HepG2 (cell line): ENCODE results near the gene MNT. TPM values are rescaled to one million over a fixed set of nuclear protein-coding genes. Genes with fewer than 3 reads are reported as not detected.

ENCODE experiments used
- BCL6 ChIP-seq: IDR thresholded peaks from 2 replicates; pipeline ENCODE4 v1.6.1; 2016; ENCODE audit warnings: missing genetic modification reagents, missing compliant biosample characterization
- CCDC6 ChIP-seq: sonication (generic); formaldehyde crosslinking; IDR thresholded peaks from 2 replicates; pipeline ENCODE4 v1.8.1; 2022; ENCODE audit warnings: mild to moderate bottlenecking, missing genetic modification reagents, moderate library complexity
- CHD4 ChIP-seq: fragments of 200-600 bp; sonication (generic); IDR thresholded peaks from 2 replicates; pipeline ENCODE4 v1.7.0; 2017; ENCODE audit warnings: mild to moderate bottlenecking, low read length, borderline replicate concordance
- DR1 ChIP-seq: sonication (generic); formaldehyde crosslinking; IDR thresholded peaks from 2 replicates; pipeline ENCODE4 v1.8.0; 2021; ENCODE audit warnings: mild to moderate bottlenecking, missing genetic modification reagents, inconsistent platforms
- HNRNPL ChIP-seq: fragments of 200-400 bp; formaldehyde crosslinking; IDR thresholded peaks from 2 replicates; pipeline ENCODE4 v1.6.1; 2017; ENCODE audit warnings: mild to moderate bottlenecking, low read depth, low read length
- JARID2 ChIP-seq: sonication (generic); formaldehyde crosslinking; IDR thresholded peaks from 2 replicates; pipeline ENCODE4 v1.8.1; 2023; ENCODE audit warnings: missing genetic modification reagents, inconsistent platforms; ENCODE audit not compliant: insufficient replicate concordance
- KLF11 ChIP-seq: IDR thresholded peaks from 2 replicates; pipeline ENCODE4 v1.6.1; 2016; ENCODE audit warnings: missing compliant biosample characterization
- PHF20 ChIP-seq: sonication (generic); formaldehyde crosslinking; IDR thresholded peaks from 2 replicates; pipeline ENCODE4 v1.5.0; 2020; ENCODE audit warnings: mild to moderate bottlenecking, missing genetic modification reagents
- POLR2A ChIP-seq, 2 experiments: IDR thresholded peaks; 2 replicates each; pipeline ENCODE4 v1.6.1; 2011; ENCODE audit warnings: low read depth in 2 of 2, low read length in 2 of 2, mild to moderate bottlenecking in 1 of 2, moderate library complexity in 1 of 2; ENCODE audit not compliant: insufficient read depth in 1 of 2
- PPARG ChIP-seq: conservative IDR thresholded peaks from 2 replicates; pipeline ENCODE4 v1.6.1; 2016; ENCODE audit warnings: missing biosample characterization, missing genetic modification reagents
- PTBP1 ChIP-seq: fragments of 200-400 bp; formaldehyde crosslinking; IDR thresholded peaks from 2 replicates; pipeline ENCODE4 v1.6.1; 2018; ENCODE audit warnings: low read length, low read depth; ENCODE audit not compliant: poor library complexity, severe bottlenecking
- RFX5 ChIP-seq: IDR thresholded peaks from 2 replicates; pipeline ENCODE4 v1.6.1; 2011; ENCODE audit warnings: low read depth, low read length, improper control_type of control experiment
- RFXAP ChIP-seq: sonication (generic); formaldehyde crosslinking; IDR thresholded peaks from 2 replicates; pipeline ENCODE4 v1.4.0; 2020; ENCODE audit warnings: missing genetic modification reagents, borderline replicate concordance
- SMAD1 ChIP-seq: sonication (generic); formaldehyde crosslinking; IDR thresholded peaks from 2 replicates; pipeline ENCODE4 v1.4.0; 2020; ENCODE audit warnings: missing genetic modification reagents, low read depth, mild to moderate bottlenecking, borderline replicate concordance
- SMAD3 ChIP-seq: sonication (generic); formaldehyde crosslinking; IDR thresholded peaks from 2 replicates; pipeline ENCODE4 v1.4.0; 2020; ENCODE audit warnings: missing genetic modification reagents
- SOX13 ChIP-seq, 3 experiments: fragments of 450-650 bp in 1 of 3; sonication (generic) in 1 of 3; formaldehyde crosslinking in 1 of 3; IDR thresholded peaks in 2 of 3; conservative IDR thresholded peaks in 1 of 3; 2 replicates each; pipeline versions ENCODE4 v1.5.0 to v1.6.1; 2016 to 2020; ENCODE audit warnings: antibody characterized with exemption in 1 of 3, mild to moderate bottlenecking in 1 of 3, missing compliant biosample characterization in 1 of 3, missing genetic modification reagents in 1 of 3, moderate library complexity in 1 of 3
- ZNF256 ChIP-seq: sonication (generic); formaldehyde crosslinking; conservative IDR thresholded peaks from 2 replicates; pipeline ENCODE4 v1.4.0; 2020; ENCODE audit warnings: missing genetic modification reagents
- ZNF329 ChIP-seq: sonication (generic); formaldehyde crosslinking; IDR thresholded peaks from 2 replicates; pipeline ENCODE4 v1.9.0; 2021; ENCODE audit warnings: low read depth, mild to moderate bottlenecking, missing genetic modification reagents
- ZNF550 ChIP-seq: sonication (generic); formaldehyde crosslinking; IDR thresholded peaks from 2 replicates; pipeline ENCODE4 v1.4.0; 2020; ENCODE audit warnings: mild to moderate bottlenecking, missing genetic modification reagents, borderline replicate concordance
- ZNF598 ChIP-seq: sonication (generic); formaldehyde crosslinking; IDR thresholded peaks from 2 replicates; pipeline ENCODE4 v1.5.1; 2020; ENCODE audit warnings: mild to moderate bottlenecking, missing genetic modification reagents, borderline replicate concordance
- ZSCAN20 ChIP-seq: sonication (generic); formaldehyde crosslinking; IDR thresholded peaks from 2 replicates; pipeline ENCODE4 v1.4.0; 2020; ENCODE audit warnings: missing genetic modification reagents, mild to moderate bottlenecking, borderline replicate concordance
- polyA plus RNA-seq, 8 experiments: library from polyadenylated mRNA; depleted of rRNA in 3 of 8; stranded (reverse) in 7 of 8; unstranded in 1 of 8; fragments of >200 nt; fragmentation: Illumina TruSeq in 4 of 8; extraction: Trizol in 4 of 8; gene quantifications; 2 replicates each; pipeline versions ENCODE4 v1.2.1 to v1.2.3, GENCODE V29; 2011 to 2016; ENCODE audit warnings: low read depth in 4 of 8, missing spikeins in 1 of 8, mixed read lengths in 1 of 8; ENCODE audit not compliant: insufficient read depth in 1 of 8
- total RNA-seq, 5 experiments: library from RNA; depleted of rRNA; stranded (reverse); fragments of >200 nt; fragmentation: Illumina TruSeq; extraction: Trizol; gene quantifications; 2 replicates each; pipeline ENCODE4 v1.2.3, GENCODE V29; 2016; ENCODE audit warnings: low read depth in 1 of 5
- TF ChIP-seq, protein P1 (sequence below): IDR thresholded peaks from 2 replicates; pipeline ENCODE4 v1.6.1; 2016; ENCODE audit warnings: missing genetic modification reagents, missing compliant biosample characterization
- TF ChIP-seq, protein P2 (sequence below): sonication (generic); formaldehyde crosslinking; IDR thresholded peaks from 2 replicates; pipeline ENCODE4 v1.4.0; 2020; ENCODE audit warnings: mild to moderate bottlenecking, missing genetic modification reagents
- TF ChIP-seq, protein P3 (sequence below): sonication (generic); formaldehyde crosslinking; IDR thresholded peaks from 2 replicates; pipeline ENCODE4 v1.4.0; 2020; ENCODE audit warnings: missing genetic modification reagents; ENCODE audit errors: not compliant biosample characterization
- TF ChIP-seq, protein P4 (sequence below): sonication (generic); formaldehyde crosslinking; IDR thresholded peaks from 2 replicates; pipeline ENCODE4 v1.4.0; 2020; ENCODE audit warnings: missing genetic modification reagents
- TF ChIP-seq, protein P5 (sequence below): sonication (generic); IDR thresholded peaks from 2 replicates; pipeline ENCODE4 v1.6.1; 2016; ENCODE audit warnings: low read depth, borderline replicate concordance

MNT gene
- total and polyA plus RNA-seq, 2 of the 13 experiments (the other 11 are each of a cell fraction or from before 2014, with no cell fraction given), result 2.1 to 3.5 TPM

DNA sequence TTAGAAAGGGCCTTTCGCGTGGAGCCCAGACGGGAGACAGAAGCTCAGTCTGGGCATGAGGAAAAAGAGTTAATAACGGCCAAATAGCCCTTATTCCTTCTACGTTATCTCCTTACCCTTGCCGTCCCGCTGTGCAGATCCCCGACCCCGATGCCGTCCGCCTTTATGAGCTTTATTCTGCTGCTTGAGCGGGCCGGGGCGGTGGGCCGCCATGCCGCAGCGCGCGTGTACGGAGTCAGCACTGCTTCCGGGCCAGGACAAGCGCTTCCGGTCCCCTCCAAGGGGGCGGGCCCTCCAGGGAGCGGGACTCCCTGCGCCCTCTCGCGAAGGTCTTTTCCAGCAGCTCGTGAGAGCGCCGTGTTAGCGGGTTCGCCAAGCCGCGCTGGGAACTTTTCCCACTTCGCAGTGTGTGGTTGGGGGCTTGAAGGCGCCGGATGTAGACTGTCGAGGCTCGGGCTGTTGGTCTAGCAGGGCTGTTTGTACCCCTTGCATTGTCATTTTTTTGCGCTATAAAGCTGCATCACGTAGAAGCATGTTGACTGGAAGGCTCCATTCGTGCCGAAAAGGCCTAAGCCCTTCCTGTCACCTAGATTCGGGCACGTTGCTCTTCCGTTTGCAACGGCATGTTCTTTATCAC, 64.5 kb downstream of the MNT start, which contains the start of gene TSR1 (continued):
- TF ChIP-seq, protein P1, sequence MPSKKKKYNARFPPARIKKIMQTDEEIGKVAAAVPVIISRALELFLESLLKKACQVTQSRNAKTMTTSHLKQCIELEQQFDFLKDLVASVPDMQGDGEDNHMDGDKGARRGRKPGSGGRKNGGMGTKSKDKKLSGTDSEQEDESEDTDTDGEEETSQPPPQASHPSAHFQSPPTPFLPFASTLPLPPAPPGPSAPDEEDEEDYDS, result peak; percentile 64; the same call in 1 of the 2 replicates
- TF ChIP-seq JARID2 (peak; percentile 83), CHD4 (no peak), ZNF256 (CRISPR knock-in tag) (peak; percentile 87; the same call in 1 of the 2 replicates), SOX13 (IDR thresholded peaks at IDR 0.05) (no peak), SOX13 (CRISPR knock-in tag; conservative IDR thresholded peaks at IDR 0.05 in 1 of 2, IDR thresholded peaks at IDR 0.05 in 1 of 2) (peak in 1 of 2 experiments; percentile 11; a peak in 1 of 4 replicates), ZNF329 (CRISPR knock-in tag) (peak; percentile 89), RFXAP (CRISPR knock-in tag) (peak; percentile 67; the same call in 1 of the 2 replicates), HNRNPL (no peak), RFX5 (no peak), CCDC6 (CRISPR knock-in tag) (0 out of 2 replicates have a peak, but pooled peaks have one; percentile 66), PPARG (CRISPR knock-in tag) (no peak), PTBP1 (no peak), BCL6 (CRISPR knock-in tag) (peak; percentile 56; the same call in 1 of the 2 replicates), SMAD3 (CRISPR knock-in tag) (no peak; the same call in 1 of the 2 replicates), ZNF550 (CRISPR knock-in tag) (no peak), SMAD1 (CRISPR knock-in tag) (peak; percentile 74; the same call in 1 of the 2 replicates), POLR2A (IDR thresholded peaks at IDR 0.05; ENCODE audit: insufficient read depth in 1 of 2, low read depth in 2 of 2, low read length in 2 of 2) (peak; percentile 90 to 97), ZNF598 (peak; percentile 87; the same call in 1 of the 2 replicates), DR1 (CRISPR knock-in tag) (peak; percentile 78), ZSCAN20 (CRISPR knock-in tag) (no peak), KLF11 (peak; percentile 53; the same call in 1 of the 2 replicates), PHF20 (peak; percentile 94)
- TF ChIP-seq, protein P2, sequence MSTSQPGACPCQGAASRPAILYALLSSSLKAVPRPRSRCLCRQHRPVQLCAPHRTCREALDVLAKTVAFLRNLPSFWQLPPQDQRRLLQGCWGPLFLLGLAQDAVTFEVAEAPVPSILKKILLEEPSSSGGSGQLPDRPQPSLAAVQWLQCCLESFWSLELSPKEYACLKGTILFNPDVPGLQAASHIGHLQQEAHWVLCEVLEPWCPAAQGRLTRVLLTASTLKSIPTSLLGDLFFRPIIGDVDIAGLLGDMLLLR (CRISPR knock-in tag), result peak; percentile 34; the same call in 1 of the 2 replicates
- TF ChIP-seq, protein P3, sequence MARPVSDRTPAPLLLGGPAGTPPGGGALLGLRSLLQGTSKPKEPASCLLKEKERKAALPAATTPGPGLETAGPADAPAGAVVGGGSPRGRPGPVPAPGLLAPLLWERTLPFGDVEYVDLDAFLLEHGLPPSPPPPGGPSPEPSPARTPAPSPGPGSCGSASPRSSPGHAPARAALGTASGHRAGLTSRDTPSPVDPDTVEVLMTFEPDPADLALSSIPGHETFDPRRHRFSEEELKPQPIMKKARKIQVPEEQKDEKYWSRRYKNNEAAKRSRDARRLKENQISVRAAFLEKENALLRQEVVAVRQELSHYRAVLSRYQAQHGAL (CRISPR knock-in tag), result peak; percentile 93
- TF ChIP-seq, protein P4, sequence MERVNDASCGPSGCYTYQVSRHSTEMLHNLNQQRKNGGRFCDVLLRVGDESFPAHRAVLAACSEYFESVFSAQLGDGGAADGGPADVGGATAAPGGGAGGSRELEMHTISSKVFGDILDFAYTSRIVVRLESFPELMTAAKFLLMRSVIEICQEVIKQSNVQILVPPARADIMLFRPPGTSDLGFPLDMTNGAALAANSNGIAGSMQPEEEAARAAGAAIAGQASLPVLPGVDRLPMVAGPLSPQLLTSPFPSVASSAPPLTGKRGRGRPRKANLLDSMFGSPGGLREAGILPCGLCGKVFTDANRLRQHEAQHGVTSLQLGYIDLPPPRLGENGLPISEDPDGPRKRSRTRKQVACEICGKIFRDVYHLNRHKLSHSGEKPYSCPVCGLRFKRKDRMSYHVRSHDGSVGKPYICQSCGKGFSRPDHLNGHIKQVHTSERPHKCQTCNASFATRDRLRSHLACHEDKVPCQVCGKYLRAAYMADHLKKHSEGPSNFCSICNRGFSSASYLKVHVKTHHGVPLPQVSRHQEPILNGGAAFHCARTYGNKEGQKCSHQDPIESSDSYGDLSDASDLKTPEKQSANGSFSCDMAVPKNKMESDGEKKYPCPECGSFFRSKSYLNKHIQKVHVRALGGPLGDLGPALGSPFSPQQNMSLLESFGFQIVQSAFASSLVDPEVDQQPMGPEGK (CRISPR knock-in tag), result peak; percentile 64; the same call in 1 of the 2 replicates
- TF ChIP-seq, protein P5, sequence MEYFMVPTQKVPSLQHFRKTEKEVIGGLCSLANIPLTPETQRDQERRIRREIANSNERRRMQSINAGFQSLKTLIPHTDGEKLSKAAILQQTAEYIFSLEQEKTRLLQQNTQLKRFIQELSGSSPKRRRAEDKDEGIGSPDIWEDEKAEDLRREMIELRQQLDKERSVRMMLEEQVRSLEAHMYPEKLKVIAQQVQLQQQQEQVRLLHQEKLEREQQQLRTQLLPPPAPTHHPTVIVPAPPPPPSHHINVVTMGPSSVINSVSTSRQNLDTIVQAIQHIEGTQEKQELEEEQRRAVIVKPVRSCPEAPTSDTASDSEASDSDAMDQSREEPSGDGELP, result no peak
